IPS-15b (cell line): ENCODE data around the gene STK36.

ENCODE experiments used
- H3K27me3 ChIP-seq: one replicate; pipeline ENCODE4 v1.6.1; 2013; ENCODE audit warnings: low read length; ENCODE audit not compliant: control insufficient read depth, insufficient read depth
- H3K36me3 ChIP-seq: one replicate; pipeline ENCODE4 v1.6.1; 2013; ENCODE audit warnings: low read length; ENCODE audit not compliant: control insufficient read depth, insufficient read depth
- H3K4me1 ChIP-seq: one replicate; pipeline ENCODE4 v1.6.1; 2013; ENCODE audit warnings: mild to moderate bottlenecking, low read length; ENCODE audit not compliant: control insufficient read depth, insufficient read depth
- H3K4me3 ChIP-seq: one replicate; pipeline ENCODE4 v1.5.1; 2013; ENCODE audit warnings: low read depth, low read length
- H3K9ac ChIP-seq: one replicate; pipeline ENCODE4 v1.6.1; 2013; ENCODE audit warnings: low read depth, mild to moderate bottlenecking, low read length
- H3K9me3 ChIP-seq: one replicate; pipeline ENCODE4 v1.6.1; 2013; ENCODE audit warnings: mild to moderate bottlenecking, low read length; ENCODE audit not compliant: control insufficient read depth, insufficient read depth

STK36 gene

DNA sequence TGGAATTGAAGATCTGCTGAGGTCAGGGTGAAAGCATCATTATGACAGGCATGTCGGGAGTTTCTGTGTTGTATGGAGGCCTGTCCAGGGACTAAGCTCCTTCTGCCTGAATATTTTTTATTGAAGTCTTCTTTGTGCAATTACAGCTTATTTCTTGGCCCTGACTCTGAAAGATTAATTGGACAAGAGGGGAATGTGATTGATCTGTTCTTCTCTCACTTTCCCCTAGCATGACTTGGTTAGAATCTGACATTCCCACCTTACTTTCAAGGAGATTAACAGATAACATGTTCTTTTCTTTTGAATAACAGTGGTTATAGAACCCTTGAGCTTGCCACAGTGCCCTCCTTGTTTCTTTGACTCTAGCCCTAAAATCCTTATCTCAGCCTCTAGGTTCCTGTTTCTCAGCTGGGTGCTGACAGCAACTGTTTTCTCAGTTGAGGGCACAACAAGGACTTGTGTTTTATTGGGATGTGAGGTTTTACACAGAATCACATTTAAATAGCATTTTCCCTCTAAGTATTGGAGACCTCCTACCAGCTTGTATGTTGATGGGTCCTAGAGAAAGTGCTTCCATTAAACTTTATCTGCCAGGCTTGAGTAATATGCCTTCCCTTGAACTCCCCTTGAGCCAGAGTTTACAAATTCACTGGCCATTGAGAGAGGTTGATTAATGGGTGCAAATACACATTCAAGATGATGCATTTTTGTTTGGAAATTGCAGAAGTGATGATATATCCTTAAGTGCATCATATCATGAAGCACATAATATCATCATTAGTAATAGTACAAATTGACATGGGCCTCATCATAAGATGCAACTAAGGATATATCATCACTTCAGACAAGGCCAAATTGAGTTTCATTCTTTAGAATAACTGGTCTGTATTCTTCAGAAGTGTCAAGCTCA lies 51.2 kb downstream of the STK36 start:
- Histone ChIP-seq H3K4me1 (peaks cover 23% of the 10 kb centered on the region), H3K36me3 (no peaks in the 10 kb centered on the region), H3K4me3 (no peak overlapping the region), H3K9me3 (no peaks in the 10 kb centered on the region), H3K9ac (no peak overlapping the region), H3K27me3 (no peaks in the 10 kb centered on the region)

- H3K27me3 ChIP-seq, result no peaks in the 10 kb centered on the region
- H3K9ac ChIP-seq, result no peak overlapping the region
- no peaks in the 10 kb centered on the region for H3K36me3 ChIP-seq
- peaks cover 9% of the 10 kb centered on the region for H3K4me1 ChIP-seq
- H3K9me3 ChIP-seq, result no peaks in the 10 kb centered on the region
- H3K4me3 ChIP-seq, result no peak overlapping the region
Measured at GRCh38 chr2:218726004-218726574, 54.2 kb downstream of the STK36 start.

- Histone ChIP-seq H3K4me1 (peaks cover 13% of the 10 kb centered on the region), H3K9ac (no peak overlapping the region), H3K36me3 (no peaks in the 10 kb centered on the region), H3K4me3 (no peak overlapping the region), H3K9me3 (no peaks in the 10 kb centered on the region), H3K27me3 (no peaks in the 10 kb centered on the region)
Measured at GRCh38 chr2:218727502-218728165, 55.7 kb downstream of the STK36 start.

GRCh38 chr2:218729640-218730039 lies 57.8 kb downstream of the STK36 start:
- Histone ChIP-seq H3K9me3 (no peaks in the 10 kb centered on the region), H3K36me3 (no peaks in the 10 kb centered on the region), H3K4me3 (no peak overlapping the region), H3K4me1 (peaks cover 9% of the 10 kb centered on the region), H3K9ac (no peak overlapping the region), H3K27me3 (no peaks in the 10 kb centered on the region)

GRCh38 chr2:218732052-218732760 lies 60.3 kb downstream of the STK36 start:
- H3K27me3 ChIP-seq, result no peaks in the 10 kb centered on the region
- H3K9me3 ChIP-seq, result no peaks in the 10 kb centered on the region
- H3K36me3 ChIP-seq, result no peaks in the 10 kb centered on the region
- no peak overlapping the region for H3K9ac ChIP-seq
- peaks cover 9% of the 10 kb centered on the region for H3K4me1 ChIP-seq
- H3K4me3 ChIP-seq, result no peak overlapping the region

GRCh38 chr2:218732761-218733158 lies 60.9 kb downstream of the STK36 start:
- Histone ChIP-seq H3K9ac (no peak overlapping the region), H3K36me3 (peaks cover 5% of the 10 kb centered on the region), H3K4me1 (peaks cover 9% of the 10 kb centered on the region), H3K4me3 (no peak overlapping the region), H3K27me3 (no peaks in the 10 kb centered on the region), H3K9me3 (no peaks in the 10 kb centered on the region)

GRCh38 chr2:218733171-218734021 lies 61.5 kb downstream of the STK36 start:
- H3K36me3 ChIP-seq, result peaks cover 10% of the 10 kb centered on the region

GRCh38 chr2:218734190-218734975 lies 62.5 kb downstream of the STK36 start:
- Histone ChIP-seq H3K4me1 (peaks cover 9% of the 10 kb centered on the region), H3K36me3 (peaks cover 11% of the 10 kb centered on the region), H3K27me3 (no peaks in the 10 kb centered on the region), H3K4me3 (no peak overlapping the region), H3K9me3 (no peaks in the 10 kb centered on the region), H3K9ac (no peak overlapping the region)

More at GRCh38 chr2:218733171-218734021, 61.5 kb downstream of the STK36 start:
- no peak overlapping the region for H3K4me3 ChIP-seq
- peaks cover 9% of the 10 kb centered on the region for H3K4me1 ChIP-seq
- H3K9ac ChIP-seq, result no peak overlapping the region
- no peaks in the 10 kb centered on the region for H3K27me3 ChIP-seq
- H3K9me3 ChIP-seq, result no peaks in the 10 kb centered on the region

DNA sequence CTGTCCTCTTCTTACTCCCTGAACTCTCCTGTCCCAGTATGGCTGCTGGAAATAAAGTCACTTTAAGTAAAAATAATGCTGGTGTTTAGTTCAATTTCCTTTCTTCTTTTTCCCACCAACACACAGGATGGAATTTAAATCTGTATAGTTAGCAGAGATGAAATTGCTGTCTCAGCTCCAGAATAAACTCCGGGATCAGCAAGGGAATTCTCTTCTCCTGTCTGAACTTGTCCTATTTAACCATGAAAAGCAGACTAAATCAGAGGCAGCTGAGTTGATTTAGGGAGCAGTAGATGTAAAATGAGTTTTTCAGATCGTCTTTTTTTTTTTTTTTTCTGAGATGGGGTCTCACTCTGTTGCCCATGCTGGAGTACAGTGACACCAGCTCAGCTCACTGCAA lies 64.6 kb downstream of the STK36 start:
- H3K27me3 ChIP-seq, result no peaks in the 10 kb centered on the region
- H3K4me3 ChIP-seq, result no peak overlapping the region
- H3K4me1 ChIP-seq, result peaks cover 9% of the 10 kb centered on the region
- H3K9me3 ChIP-seq, result no peaks in the 10 kb centered on the region
- no peak overlapping the region for H3K9ac ChIP-seq
- peaks cover 21% of the 10 kb centered on the region for H3K36me3 ChIP-seq

- Histone ChIP-seq H3K27me3 (no peaks in the 10 kb centered on the region), H3K9me3 (no peaks in the 10 kb centered on the region), H3K4me3 (no peak overlapping the region), H3K4me1 (no peaks in the 10 kb centered on the region), H3K36me3 (peaks cover 39% of the 10 kb centered on the region), H3K9ac (no peak overlapping the region)
Measured at GRCh38 chr2:218743068-218743467, 71.2 kb downstream of the STK36 start.
